Prostate gland (tissue), 2 donors: ENCODE measurements around the gene LUC7L.
"Not testable (repeated sequence)": the region's sequence is repeated elsewhere in the genome, so short reads cannot be mapped to it uniquely, and the experiment has no call there.

Experiments
- CTCF ChIP-seq, 4 experiments: fragments of 200-600 bp in 2 of 4; fragments of 450-650 bp in 2 of 4; sonication (generic) in 2 of 4; IDR thresholded peaks; 1 replicate in 3 of 4; 2 replicates in 1 of 4; pipeline ENCODE4 v1.5.1; 2016 to 2019; ENCODE audit warnings: antibody characterized with exemption in 4 of 4, mild to moderate bottlenecking in 2 of 4, moderate library complexity in 2 of 4
- POLR2A ChIP-seq: fragments of 450-650 bp; IDR thresholded peaks from one replicate; pipeline ENCODE4 v1.6.1; 2016; ENCODE audit warnings: antibody characterized with exemption, mild to moderate bottlenecking

DNA sequence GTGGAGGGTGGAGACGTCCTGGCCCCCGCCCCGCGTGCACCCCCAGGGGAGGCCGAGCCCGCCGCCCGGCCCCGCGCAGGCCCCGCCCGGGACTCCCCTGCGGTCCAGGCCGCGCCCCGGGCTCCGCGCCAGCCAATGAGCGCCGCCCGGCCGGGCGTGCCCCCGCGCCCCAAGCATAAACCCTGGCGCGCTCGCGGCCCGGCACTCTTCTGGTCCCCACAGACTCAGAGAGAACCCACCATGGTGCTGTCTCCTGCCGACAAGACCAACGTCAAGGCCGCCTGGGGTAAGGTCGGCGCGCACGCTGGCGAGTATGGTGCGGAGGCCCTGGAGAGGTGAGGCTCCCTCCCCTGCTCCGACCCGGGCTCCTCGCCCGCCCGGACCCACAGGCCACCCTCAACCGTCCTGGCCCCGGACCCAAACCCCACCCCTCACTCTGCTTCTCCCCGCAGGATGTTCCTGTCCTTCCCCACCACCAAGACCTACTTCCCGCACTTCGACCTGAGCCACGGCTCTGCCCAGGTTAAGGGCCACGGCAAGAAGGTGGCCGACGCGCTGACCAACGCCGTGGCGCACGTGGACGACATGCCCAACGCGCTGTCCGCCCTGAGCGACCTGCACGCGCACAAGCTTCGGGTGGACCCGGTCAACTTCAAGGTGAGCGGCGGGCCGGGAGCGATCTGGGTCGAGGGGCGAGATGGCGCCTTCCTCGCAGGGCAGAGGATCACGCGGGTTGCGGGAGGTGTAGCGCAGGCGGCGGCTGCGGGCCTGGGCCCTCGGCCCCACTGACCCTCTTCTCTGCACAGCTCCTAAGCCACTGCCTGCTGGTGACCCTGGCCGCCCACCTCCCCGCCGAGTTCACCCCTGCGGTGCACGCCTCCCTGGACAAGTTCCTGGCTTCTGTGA is 52.5 kb downstream of the LUC7L start, which contains the start of gene HBA1:
- not testable (repeated sequence) for TF ChIP-seq POLR2A; CTCF (IDR thresholded peaks at IDR 0.05)
